Myocyte (in vitro differentiated cells): ENCODE data around the gene CTH. TPM values are rescaled to one million over a fixed set of nuclear protein-coding genes. Genes with fewer than 3 reads are reported as not detected.
"Not testable (repeated sequence)": the region's sequence is repeated elsewhere in the genome, so short reads cannot be mapped to it uniquely, and the experiment has no call there.

Source experiments
- DNase-seq: peaks from one replicate; pipeline ENCODE4 v3.0.0-alpha.2; 2012; ENCODE audit warnings: low read depth
- total RNA-seq: library from RNA; depleted of rRNA; stranded (reverse); fragments of >200 nt; gene quantifications from 2 replicates; pipeline ENCODE4 v1.2.3, GENCODE V29; 2014

The CTH gene
- total RNA-seq, 1 donor from 2014 or later, result 3.7 TPM

DNA sequence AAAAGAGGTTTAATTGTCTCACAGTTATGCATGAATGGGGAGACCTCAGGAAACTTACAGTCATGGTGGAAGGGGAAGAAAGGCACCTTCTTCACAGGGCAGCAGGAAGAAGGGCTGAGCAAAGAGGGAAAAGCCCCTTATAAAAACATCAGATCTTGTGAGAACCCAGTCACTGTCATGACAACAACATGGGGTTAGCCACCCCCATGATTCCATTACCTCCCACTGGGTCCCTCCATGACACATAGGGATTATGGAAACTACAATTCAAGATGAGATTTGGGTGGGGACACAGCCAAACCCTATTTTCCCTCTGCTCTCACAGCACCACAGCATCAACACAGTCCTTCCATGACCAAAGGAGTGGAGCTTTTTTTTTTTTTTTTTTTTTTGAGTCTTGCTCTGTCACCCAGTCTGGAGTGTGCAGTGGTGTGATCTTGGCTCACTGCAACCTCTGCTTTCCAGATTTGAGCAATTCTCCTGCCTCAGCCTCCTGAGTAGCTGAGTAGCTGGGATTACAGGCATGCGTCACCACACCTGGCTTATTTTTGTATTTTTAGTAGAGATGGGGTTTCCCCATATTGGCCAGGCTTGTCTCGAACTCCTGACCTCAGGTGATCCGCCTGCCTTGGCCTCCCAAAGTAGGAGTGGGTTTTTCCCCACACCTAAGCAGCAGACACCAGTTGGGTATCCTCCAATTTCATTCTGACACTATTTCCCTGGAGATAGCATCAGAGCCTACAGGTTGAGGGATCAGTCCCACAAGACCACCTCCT lies 41.3 kb downstream of the CTH start:
- DNase-seq, result not testable (repeated sequence)

DNA sequence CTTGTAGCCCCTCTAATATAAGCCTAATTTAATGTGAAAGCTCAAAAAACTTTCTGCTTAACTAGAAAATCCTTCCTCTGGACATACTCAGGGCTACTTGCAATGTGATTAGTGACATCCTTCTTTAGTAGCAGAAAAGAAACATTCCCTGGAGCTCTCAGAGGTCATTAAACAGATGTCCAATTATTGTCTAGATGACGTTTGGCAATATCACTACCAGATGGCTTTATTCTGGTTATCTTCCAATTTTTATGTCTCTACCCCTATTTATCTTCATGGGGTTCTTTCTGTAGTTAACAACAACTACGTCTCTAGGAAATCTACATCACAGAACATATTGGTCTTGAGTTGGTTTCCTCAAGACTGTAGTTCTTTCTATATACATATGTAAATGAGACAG lies 44.2 kb downstream of the CTH start:
- DNase-seq, result no peak

DNA sequence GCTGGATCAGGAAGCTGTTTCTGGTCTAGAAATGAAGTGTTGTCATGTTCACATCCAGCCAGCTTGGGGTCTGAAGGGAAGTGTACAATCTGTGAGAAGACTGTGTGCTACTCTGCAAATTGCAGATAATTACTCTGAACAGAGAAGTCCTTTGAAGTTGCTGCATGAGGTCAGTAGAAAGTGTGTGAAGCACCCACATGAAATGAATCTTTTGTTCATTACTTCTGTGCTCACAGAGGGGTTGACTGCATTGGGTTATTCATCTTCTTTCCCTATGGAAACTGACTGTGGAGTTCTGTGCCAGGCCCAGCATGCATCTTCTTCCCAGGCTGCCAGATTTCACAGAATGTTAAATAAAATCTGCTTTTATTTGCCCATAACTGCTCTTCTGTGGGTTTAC lies 47.1 kb downstream of the CTH start:
- DNase-seq, result no peak

DNA sequence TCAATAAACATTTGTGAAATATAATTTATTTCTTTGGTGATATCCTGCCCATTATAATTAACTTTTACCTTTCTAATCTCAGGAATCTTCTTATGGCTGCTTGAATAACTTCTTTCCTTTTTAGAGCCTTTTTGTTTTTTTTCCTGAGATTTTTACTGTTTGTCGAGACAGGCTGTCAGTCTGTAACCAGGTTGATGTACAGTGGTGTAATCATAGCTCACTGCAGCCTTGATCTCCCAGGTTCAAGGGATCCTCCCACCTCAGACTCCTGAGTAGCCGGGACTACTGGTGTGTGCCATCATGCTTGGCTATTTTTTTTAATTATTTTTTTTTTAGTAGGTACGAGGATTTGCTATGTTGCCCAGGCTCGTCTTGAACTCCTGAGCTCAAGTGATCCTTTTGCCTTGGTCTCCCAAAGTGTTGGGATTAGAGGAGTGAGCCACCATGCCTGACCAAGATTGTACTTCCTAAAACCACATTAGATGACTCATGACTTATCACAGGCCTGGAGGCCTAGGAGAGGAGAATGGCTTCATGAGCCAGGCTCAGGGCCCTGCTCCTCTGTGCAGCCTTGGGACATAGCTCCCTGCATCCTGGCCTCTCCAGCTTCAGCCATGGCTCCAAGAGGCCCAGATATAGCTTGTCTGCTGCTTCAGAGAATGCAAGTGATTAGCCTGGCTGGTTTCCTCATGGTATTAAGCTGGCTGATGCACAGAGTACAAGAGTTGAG lies 48.6 kb downstream of the CTH start:
- peak; percentile 26 for DNase-seq

DNA sequence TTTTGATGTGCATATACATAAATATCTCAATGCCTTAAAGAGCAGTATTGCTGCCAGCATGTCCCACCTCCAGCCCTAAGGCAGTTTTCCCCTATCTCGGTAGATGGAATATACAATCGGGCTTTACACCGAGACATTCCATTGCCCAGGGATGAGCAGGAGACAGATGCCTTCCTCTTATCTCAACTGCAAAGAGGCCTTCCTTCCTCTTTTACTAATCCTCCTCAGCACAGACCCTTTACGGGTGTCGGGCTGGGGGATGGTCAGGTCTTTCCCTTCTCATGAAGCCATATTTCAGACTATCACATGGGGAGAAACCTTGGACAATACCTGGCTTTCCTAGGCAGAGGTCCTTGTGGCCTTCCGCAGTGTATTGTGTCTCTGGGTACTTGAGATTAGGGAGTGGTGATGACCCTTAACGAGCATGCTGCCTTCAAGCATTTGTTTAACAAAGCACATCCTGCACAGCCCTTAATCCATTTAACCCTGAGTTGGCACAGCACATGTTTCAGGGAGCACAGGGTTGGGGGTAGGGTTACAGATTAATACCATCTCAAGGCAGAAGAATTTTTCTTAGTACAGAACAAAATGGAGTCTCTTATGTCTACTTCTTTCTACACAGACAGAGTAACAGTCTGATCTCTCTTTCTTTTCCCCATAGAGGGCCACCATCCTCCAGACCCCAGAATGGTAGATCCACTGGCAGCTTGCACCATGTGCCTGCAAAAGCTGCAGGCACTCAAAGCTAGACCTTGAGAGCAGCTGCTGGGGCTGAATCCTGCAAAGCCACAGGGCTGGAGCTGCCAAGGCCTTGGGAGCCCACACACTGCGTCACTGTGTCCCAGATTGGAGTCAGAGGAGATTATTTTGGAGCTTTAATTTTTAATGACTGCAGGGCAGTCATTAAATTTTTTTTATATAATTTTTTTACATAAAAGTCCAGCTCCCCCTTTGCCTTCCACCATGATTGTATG lies 50.0 kb downstream of the CTH start:
- DNase-seq, result peak; percentile 40

GRCh38 chr1:70462611-70463010 lies 51.5 kb downstream of the CTH start:
- peak; percentile 25 for DNase-seq

DNA sequence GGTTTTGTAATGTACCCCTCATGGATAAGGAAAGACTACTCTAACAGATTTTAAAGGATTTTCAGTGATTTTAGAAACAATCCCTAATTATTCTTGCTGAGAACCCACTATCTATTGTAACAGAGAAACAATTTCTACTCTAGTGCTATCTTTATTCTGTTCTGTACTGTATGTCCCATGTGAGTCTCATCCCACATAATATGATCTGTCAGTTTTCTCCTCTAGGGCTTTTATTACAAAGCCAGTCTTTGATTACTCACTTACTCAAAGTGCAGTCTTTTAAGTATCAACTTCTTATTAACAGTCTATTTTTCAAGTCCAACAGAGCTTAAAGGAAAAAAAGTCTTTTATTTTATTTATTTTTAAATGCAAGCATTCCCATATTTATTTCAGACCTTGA lies 54.8 kb downstream of the CTH start:
- no peak for DNase-seq

DNA sequence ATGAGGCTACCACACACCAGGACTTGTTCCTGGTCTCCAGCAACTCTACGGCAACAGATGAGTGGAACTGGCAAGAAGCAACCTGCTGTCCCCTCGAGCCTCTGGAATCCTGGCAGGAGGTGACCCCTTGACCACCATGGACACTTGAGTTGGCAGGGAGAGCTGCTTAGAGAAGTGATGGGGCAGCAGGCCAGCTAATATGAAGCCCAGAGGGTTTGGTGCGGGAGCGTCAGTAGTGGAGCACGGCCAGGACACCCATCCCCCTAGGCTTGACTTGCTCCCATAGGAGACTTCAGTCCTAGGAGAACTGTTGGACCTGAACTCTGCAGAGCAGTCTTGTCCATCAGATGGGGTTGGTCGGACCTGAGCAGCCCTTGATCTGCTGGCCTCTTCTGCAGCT lies 56.5 kb downstream of the CTH start:
- no peak for DNase-seq

GRCh38 chr1:70468180-70468579 lies 57.1 kb downstream of the CTH start:
- DNase-seq, result no peak

DNA sequence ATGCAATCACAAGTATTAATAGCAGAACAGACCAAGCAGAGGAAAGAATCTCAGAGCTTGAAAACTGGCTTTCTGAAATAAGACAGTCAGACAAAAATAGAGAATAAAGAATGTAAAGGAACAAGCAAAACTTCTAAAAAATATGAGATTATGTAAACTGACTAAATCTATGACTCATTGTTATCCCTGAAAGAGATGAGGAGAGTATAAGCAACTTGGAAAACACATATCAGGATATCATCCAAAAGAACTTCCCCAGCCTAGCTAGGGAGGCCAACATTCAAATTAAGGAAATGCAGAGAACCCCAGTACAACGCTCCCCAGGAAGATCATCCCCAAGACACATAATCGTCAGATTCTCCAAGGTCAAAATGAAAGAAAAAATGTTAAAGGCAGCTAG lies 58.1 kb downstream of the CTH start:
- not testable (repeated sequence) for DNase-seq

GRCh38 chr1:70475023-70475422 lies 64.0 kb downstream of the CTH start:
- no peak for DNase-seq

- no peak for DNase-seq
These were observed 66.0 kb downstream of the CTH start for GRCh38 chr1:70477090-70477489.

- DNase-seq, result not testable (repeated sequence)
These were observed 66.8 kb downstream of the CTH start for GRCh38 chr1:70477905-70478304.

DNA sequence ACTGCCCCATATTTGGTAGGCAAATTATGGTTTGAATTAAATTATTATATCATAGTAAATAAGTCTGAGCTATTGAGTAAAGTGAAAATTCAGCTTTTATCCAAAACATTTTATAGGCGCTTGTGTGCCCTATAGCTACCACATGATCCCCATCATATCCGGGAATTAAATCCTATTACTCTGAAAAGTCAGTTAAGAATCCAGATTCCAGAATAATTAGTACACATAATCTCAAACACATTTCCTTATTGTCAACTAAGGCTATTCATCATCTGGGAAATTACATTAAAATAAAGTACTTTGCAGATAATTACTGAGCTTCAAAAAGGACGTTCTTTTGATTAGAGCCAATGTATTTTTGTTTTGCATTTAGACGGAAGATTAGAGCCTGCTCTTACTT lies 72.3 kb downstream of the CTH start:
- DNase-seq, result no peak

DNA sequence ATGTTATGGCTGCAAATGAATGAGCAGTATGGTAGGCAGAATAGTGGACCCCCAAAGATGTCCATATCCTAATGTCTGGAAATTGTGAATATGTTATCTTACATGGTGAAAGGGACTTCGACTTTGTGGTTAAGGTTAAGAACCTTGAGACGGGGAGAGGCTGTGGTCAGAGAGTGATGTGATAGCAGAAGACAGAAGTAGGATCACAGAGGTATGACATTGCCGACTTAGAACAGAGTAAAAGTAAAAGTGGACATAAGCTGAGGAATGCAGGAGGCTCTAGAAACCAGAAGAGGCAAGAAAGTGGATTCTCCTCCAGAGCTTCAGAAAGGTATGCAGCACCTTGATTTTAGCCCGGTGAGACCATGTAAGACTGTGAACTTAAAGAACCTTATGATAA lies 74.6 kb downstream of the CTH start:
- no peak for DNase-seq

- DNase-seq, result peak; percentile 81
These were observed 75.8 kb downstream of the CTH start for GRCh38 chr1:70486676-70487458.

GRCh38 chr1:70487459-70487815 lies 76.4 kb downstream of the CTH start:
- no peak for DNase-seq

DNA sequence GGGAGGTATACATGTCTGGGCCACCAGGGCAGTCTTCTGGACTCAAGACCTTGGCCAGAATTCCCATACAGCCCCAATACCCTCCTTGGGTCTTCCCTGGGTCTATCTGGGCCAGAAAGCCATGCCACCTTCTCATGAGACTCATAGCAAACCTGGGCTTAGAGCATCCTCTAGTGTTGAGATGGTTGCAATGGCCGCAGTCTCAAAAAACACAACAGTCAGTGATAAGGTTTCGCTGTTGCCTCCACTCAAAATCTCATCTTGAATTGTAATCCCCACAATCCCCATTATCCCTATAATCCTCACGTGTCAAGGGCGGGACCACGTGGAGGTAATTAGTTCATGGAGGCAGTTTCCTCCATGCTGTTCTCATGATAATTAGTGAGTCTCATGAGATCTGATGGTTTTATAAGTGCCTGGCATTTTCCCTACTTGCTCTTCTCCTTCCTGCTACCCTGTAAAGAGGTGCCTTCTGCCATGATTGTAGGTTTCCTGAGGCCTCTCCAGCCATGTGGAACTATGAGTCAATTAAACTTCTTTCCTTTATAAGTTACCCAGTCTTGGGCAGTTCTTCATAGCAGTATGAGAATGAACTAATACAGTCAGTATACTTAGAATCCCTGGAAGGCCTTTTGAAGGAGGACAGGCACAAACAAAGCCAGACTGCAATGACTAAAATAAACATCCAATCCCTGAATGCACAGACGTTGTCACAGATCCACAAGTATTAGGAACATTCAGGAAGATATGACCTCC lies 77.0 kb downstream of the CTH start:
- peak; percentile 20 for DNase-seq
